Ascending aorta (tissue), 2 donors: ENCODE measurements around the gene EPB41L4B. TPM values are rescaled to one million over a fixed set of nuclear protein-coding genes. Genes with fewer than 3 reads are reported as not detected.

Experiments used
- DNase-seq, 2 donors: peaks; one replicate each; pipeline ENCODE4 v3.0.0-alpha.2; 2019; ENCODE audit warnings: low spot score in 2 of 2
- H3K27ac ChIP-seq, 2 donors: fragments of 200-600 bp; sonication (generic); one replicate each; pipeline ENCODE4 v1.5.1; 2016 to 2017; ENCODE audit warnings: mild to moderate bottlenecking in 1 of 2
- H3K27me3 ChIP-seq: fragments of 200-600 bp; sonication (generic); one replicate; pipeline ENCODE4 v1.5.1; 2017
- H3K36me3 ChIP-seq, 2 donors: fragments of 200-600 bp; sonication (generic); one replicate each; pipeline ENCODE4 v1.5.1; 2016
- H3K4me1 ChIP-seq, 2 donors: fragments of 200-600 bp; sonication (generic); one replicate each; pipeline ENCODE4 v1.5.1; 2016 to 2017; ENCODE audit warnings: mild to moderate bottlenecking in 1 of 2
- H3K4me3 ChIP-seq, 2 donors: fragments of 200-600 bp; sonication (generic); one replicate each; pipeline ENCODE4 v1.5.1; 2016 to 2017; ENCODE audit warnings: mild to moderate bottlenecking in 1 of 2
- H3K9me3 ChIP-seq, 2 donors: fragments of 200-600 bp; sonication (generic); one replicate each; pipeline ENCODE4 v1.5.1; 2016
- intact Hi-C: fragments of 100-400 bp; cut with DNase I; formaldehyde crosslinking; loops from one replicate; pipeline ENCODE4 v1.15.1; 2023
- total RNA-seq: library from RNA; depleted of rRNA; stranded (reverse); fragments of >200 nt; gene quantifications from one replicate; pipeline ENCODE4 v1.1.0, GENCODE V29; 2016
- TF ChIP-seq, protein P1 (sequence below), 3 experiments: fragments of 200-600 bp in 2 of 3; fragments of 450-650 bp in 1 of 3; sonication (generic) in 2 of 3; IDR thresholded peaks; one replicate each; pipeline ENCODE4 v1.5.1; 2016 to 2019; ENCODE audit warnings: antibody characterized with exemption in 3 of 3, mild to moderate bottlenecking in 1 of 3, moderate library complexity in 1 of 3

Gene EPB41L4B
- total RNA-seq, 1 donor from 2014 or later = not detected

DNA sequence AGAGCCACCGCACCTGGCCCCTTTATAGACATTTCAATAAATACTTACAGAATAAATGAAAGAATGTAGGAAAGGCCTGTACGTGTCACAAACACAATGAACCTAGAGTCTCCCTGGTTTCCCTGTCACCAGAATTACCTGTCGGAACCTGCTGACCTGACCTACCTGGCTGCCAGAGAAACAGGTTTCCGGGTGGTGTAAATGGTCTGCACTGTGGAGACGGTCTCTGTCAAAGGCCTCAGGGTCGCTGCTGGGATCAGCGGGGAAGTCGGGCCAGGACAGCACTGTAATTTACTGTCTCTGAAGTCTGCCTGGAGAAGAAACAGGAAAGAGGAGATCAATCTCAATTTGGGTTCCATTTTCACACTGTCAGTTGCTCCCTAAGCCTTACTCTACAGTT is 144.5 kb downstream of the EPB41L4B start:
- no peak for DNase-seq
- no peak overlapping the region for H3K4me3 ChIP-seq
- no peak overlapping the region for H3K27ac ChIP-seq
- no peaks in the 10 kb centered on the region for H3K9me3 ChIP-seq
- H3K4me1 ChIP-seq = no peaks in the 10 kb centered on the region
- no peaks in the 10 kb centered on the region for H3K27me3 ChIP-seq
- H3K36me3 ChIP-seq = no peaks in the 10 kb centered on the region
- TF ChIP-seq, protein P1, sequence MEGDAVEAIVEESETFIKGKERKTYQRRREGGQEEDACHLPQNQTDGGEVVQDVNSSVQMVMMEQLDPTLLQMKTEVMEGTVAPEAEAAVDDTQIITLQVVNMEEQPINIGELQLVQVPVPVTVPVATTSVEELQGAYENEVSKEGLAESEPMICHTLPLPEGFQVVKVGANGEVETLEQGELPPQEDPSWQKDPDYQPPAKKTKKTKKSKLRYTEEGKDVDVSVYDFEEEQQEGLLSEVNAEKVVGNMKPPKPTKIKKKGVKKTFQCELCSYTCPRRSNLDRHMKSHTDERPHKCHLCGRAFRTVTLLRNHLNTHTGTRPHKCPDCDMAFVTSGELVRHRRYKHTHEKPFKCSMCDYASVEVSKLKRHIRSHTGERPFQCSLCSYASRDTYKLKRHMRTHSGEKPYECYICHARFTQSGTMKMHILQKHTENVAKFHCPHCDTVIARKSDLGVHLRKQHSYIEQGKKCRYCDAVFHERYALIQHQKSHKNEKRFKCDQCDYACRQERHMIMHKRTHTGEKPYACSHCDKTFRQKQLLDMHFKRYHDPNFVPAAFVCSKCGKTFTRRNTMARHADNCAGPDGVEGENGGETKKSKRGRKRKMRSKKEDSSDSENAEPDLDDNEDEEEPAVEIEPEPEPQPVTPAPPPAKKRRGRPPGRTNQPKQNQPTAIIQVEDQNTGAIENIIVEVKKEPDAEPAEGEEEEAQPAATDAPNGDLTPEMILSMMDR (IDR thresholded peaks at IDR 0.05) = no peak
- intact Hi-C loops = no loop called here

DNA sequence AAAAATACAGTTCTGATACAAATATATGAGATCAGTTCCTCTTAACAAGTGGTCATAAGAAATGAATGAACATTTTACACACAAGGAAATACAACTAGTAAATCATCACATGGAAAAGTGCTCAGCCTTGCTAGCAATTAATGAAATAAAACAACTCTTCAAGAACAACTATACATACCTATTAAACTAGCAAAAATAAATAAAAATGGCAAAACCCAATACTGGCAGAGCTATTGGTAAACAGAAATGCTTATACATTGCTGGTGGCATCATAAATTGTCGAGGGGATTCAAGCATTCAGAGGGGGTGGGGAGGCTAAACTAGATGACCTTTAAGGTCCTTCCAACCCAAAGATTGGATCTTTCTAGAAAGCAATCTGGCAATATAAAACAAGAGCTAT is 147.9 kb downstream of the EPB41L4B start:
- DNase-seq = no peak
- intact Hi-C loops = no loop called here
- TF ChIP-seq, protein P1 (IDR thresholded peaks at IDR 0.05) = no peak

DNA sequence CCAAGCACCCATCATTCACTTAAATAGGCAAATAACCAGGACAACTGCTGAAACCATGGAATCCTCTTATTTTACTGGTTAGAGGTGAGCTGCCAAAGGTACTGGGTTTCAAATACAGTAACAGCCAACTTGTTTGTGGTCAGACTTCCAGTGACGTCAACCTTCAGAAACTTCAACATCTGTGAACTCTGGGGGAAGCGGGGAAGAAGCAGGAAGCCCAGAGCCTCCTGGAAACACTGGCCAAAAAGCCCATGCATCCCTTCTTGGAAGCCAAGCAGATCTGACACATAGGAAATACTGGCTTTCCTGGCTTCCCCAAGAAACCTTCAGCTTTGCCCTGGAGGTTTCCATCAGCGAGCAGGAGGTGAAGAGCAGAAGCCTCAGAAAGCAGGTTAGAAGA is 148.9 kb downstream of the EPB41L4B start:
- Histone ChIP-seq H3K36me3 (no peaks in the 10 kb centered on the region), H3K4me3 (no peak overlapping the region), H3K9me3 (no peaks in the 10 kb centered on the region), H3K4me1 (no peaks in the 10 kb centered on the region), H3K27ac (no peak overlapping the region), H3K27me3 (no peaks in the 10 kb centered on the region)
- TF ChIP-seq, protein P1 (IDR thresholded peaks at IDR 0.05) = no peak
- no peak for DNase-seq
- intact Hi-C loops = no loop called here

More for the DNA sequence above, 147.9 kb downstream of the EPB41L4B start:
- Histone ChIP-seq H3K4me3 (no peak overlapping the region), H3K27ac (no peak overlapping the region), H3K4me1 (no peaks in the 10 kb centered on the region), H3K36me3 (no peaks in the 10 kb centered on the region), H3K27me3 (no peaks in the 10 kb centered on the region), H3K9me3 (no peaks in the 10 kb centered on the region)

DNA sequence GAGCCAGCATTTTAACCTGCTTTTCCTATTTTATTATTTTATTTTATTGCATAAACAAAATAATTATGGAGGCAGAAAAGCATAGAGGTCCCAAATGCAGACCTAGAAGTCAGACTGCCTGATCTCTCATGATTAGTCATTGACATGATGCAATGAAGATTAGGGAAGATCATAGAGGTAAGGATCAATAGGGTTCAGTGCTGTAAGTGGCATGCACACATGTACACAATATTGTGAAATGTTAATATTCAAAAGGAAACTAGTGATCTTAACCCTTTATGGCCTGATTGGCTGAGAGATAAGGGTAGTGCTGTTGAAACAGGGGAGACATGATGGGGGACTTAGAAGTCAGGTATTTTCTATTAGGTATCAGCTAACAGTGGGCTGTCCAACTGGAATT is 152.7 kb downstream of the EPB41L4B start:
- intact Hi-C loops = no loop called here
- TF ChIP-seq, protein P1 (IDR thresholded peaks at IDR 0.05) = no peak
- H3K27ac ChIP-seq = no peak overlapping the region
- no peaks in the 10 kb centered on the region for H3K36me3 ChIP-seq
- H3K4me3 ChIP-seq = no peak overlapping the region
- DNase-seq = no peak
- no peaks in the 10 kb centered on the region for H3K9me3 ChIP-seq
- no peaks in the 10 kb centered on the region for H3K4me1 ChIP-seq
- H3K27me3 ChIP-seq = no peaks in the 10 kb centered on the region

DNA sequence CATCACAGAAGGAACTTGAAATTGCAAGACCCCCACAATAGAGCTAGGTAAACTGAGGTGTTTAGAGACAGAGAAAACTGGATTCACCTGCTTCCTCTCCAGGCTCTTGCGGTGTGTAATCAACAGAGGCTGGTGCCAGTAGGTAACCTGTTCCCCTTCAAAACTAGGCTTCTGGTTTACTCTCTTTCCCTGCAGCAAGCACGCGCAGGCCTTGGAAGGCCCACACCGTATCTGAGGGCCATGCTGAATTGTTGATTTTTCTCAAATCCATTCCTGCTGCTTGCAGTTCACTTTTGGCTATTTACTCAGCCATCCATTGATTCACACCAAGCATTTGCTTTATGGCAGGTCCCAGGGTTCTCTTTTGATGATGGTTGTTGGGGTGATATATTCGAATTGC is 153.1 kb downstream of the EPB41L4B start:
- Histone ChIP-seq H3K9me3 (no peaks in the 10 kb centered on the region), H3K27ac (no peak overlapping the region), H3K36me3 (no peaks in the 10 kb centered on the region), H3K4me1 (no peaks in the 10 kb centered on the region), H3K27me3 (no peaks in the 10 kb centered on the region), H3K4me3 (no peak overlapping the region)
- intact Hi-C loops = no loop called here
- TF ChIP-seq, protein P1 (IDR thresholded peaks at IDR 0.05) = no peak
- no peak for DNase-seq
